ENCODE measurements around the gene SH3GLB1. TPM values are rescaled to one million over a fixed set of nuclear protein-coding genes. Genes with fewer than 3 reads are reported as not detected.
"Not testable (repeated sequence)": the region's sequence is repeated elsewhere in the genome, so short reads cannot be mapped to it uniquely, and the experiment has no call there.

SH3GLB1 gene
- total RNA-seq: 65.3 and 66.3 TPM in 2 replicates

DNA sequence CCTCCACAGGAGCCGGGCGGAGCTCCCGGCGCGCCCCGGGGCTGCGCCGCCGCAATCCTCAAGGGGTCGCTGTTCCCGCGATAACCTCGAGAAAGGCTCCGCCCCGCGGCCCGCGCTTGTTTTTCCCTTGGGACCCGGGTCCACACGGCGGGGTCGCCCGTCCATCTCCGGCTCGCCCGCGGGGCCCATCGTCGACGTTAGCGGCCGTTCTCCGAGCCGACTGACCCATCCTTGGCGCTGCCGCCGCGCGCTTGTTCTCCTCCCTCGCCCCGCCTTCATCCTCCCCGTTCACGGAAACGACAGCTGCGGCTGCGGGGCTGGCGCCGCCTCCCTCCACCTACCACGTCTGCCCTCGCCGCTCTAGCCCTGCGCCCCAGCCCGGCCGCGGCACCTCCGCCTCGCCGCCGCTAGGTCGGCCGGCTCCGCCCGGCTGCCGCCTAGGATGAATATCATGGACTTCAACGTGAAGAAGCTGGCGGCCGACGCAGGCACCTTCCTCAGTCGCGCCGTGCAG lies at the start of gene SH3GLB1:
Gene SH3GLB1, plus strand, starts transcription at position 119 of the 514 bp plus-strand sequence. Its CDS starts 324 bp downstream, at position 443.
- intact Hi-C loops (cut with micrococcal nuclease): loop anchor here (1.0 to 10.0 kb wide), 9 partner anchors 36 to 1980 kb away; partner anchors contain the start of genes BCL10, HS2ST1, LMO4 and ODF2L

DNA sequence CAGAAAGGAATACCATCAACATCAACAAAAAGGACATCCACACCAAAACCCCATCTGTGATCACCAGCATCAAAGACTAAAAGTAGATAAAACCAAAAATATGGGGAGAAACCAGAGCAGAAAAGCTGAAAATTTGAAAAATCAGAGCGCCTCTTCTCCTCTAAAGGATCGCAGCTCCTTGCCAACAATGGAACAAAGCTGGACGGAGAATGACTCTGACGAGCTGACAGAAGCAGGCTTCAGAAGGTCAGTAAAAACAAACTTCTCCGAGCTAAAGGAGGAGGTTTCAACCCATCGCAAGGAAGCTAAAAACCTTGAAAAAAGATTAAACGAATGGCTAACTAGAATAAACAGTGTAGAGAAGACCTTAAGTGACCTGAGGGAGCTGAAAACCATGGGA lies 46.0 kb upstream of the SH3GLB1 start:
- intact Hi-C loops (cut with micrococcal nuclease): not testable (repeated sequence)

DNA sequence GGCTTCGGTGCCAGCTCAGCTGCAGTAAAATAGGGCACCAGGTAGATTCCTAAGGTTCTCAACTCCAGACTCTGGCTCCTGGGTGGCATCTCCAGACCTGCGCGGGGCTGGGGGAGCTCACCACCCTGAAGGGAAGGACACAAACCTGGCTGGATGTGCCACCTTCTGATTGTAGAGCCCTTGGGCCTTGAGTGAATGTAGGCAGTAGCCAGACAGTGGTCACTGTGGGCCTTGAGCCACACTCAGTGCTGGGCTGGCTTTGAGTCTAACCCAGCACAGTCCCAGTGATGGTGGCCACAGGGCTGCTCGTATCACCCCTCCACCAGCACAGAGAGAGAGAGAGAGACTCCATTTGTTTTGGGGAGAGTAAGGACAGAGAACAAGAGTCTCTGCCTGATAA lies 38.0 kb upstream of the SH3GLB1 start:
- intact Hi-C loops (cut with micrococcal nuclease): no loop called here

DNA sequence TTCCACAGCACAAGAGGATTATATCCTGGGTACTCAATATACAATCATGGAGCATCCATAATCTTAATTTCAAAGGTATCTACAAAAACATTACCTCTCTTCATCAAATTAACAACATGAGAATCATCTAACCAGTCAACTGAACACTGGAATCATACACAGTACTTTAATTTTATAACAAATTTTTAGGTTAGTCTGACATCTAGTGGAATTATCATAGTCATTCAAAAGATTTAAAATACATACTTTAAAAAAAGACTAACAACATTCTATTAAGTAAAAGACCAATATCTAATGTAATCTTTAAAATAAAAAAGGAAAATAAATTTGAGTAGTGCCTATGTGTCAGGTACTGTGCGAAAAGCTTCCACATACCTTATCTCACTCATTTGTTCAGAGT lies 16.8 kb upstream of the SH3GLB1 start:
- intact Hi-C loops (cut with micrococcal nuclease): no loop called here

DNA sequence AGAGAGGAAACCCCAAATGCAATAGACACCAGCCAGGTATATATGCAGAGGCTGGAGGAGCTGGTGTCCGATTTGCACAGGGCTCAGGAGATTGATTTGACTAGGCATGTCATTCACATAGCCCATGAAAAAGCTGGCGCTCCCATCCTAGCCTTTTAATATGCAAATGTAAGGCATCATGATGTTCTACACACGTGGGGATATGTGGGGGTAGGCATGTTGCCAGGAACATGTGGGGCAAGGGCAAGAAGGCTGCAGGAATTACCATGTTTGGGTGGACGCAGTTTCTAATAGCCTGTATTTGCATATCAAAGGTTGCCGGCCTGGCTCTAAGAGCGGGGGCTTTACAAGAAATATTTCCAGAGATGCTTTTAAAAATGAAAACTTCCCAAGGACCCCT lies 11.7 kb upstream of the SH3GLB1 start:
- intact Hi-C loops (cut with micrococcal nuclease): no loop called here

DNA sequence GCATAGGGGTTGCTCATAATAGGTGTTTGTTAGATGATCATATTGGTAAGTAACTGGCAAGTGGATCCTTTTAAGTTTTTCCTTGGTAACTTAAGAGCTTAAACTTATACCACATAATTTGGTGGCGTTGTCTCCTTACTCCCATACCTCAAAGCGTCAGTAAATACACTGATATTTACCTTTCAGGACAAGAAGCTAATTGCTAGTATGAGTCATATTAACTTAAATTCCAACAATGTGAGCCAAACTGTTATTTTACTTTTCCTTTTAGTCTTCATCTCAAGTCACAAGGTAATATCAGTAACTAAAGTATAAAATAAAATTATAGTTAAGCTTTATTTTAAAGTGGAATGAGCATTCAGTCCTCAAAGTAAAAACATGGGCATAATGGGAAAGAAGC lies 9.0 kb upstream of the SH3GLB1 start:
- intact Hi-C loops (cut with micrococcal nuclease): no loop called here

DNA sequence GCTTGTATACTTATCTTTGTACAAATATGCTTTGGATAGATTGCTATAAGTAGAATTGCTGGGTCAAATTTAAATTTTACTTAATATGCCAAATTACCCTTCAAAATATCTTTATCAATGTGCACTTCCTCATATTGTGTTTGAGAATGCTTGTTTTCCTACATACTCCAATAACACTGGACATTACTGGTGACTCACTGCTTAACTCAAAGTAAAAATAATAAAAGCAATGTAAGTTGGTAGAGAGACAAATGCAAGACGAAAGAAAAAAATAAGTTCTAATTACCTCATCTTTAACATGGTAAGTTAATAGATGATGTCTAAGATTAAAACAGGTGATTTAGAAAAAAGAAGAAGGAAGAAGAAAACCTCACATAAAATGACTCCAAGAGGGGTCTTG lies 7.9 kb upstream of the SH3GLB1 start:
- intact Hi-C loops (cut with micrococcal nuclease): no loop called here

DNA sequence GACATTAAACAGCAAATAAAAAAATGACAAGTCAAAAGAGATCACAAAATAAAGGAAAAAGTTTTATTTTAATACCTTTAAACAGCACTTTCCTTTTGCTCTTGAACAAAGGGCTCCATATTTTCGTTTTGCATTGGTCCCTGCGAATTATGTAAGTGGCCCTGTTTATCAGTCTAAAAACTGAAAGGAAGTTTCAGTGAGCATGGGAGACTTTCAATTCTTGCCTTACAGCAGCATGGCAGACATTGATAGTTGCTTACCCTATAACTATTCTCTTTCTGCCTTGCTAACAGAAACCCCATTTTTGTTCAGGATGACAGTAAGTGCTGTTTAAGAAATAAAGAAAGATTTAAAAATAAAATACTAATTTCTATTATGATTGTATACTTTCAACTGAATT lies 5.2 kb upstream of the SH3GLB1 start:
- intact Hi-C loops (cut with micrococcal nuclease): no loop called here

DNA sequence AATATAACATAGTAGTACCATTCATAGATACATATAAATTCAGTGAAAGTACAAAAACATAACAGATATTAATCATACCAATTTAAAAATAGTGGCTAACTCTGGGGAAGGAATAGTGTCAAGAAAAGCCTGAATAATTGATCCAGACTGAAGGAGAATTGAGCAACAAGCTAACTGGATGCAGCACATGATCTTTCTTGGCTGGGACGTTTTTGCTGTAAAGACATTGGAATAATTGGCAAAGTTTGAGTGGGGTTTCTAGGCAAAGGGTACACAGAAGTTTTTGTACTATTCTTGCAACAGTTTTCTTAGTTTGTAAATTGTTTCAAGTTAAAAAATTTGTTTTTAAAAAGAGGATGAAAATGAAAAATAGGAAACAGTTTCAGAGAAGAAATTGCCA lies 2.6 kb upstream of the SH3GLB1 start:
- intact Hi-C loops (cut with micrococcal nuclease): loop anchor here (10.0 kb wide), 6 partner anchors 197 to 1983 kb away; partner anchors contain the start of genes BCL10, LMO4 and PKN2

DNA sequence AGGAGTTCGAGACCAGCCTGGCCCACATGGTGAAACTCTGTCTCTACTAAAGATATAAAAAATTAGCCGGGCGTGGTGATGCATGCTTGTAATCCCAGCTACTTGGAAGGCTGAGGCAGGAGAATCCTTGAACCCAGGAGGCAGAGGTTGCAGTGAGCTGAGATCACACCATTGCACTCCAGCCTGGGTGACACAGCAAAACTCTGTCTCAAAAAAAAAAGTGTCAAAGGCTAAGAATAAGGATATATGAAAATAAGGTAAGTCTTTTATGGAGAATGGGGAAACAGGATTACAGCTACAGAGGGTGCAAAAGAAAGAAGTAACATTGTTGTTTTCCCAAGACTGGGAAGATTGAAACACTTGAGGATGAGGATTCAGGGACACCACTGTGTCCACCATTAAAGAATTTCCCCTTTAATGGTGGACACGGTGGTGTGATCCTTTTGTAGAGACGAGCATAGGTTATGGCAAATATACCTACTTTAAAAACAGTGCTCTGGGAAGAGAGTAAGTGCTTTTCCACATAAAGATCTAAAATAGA lies 1.4 kb upstream of the SH3GLB1 start:
- intact Hi-C loops (cut with micrococcal nuclease): loop anchor here (10.0 kb wide), 6 partner anchors 198 to 1982 kb away; partner anchors contain the start of genes BCL10, LMO4 and PKN2

DNA sequence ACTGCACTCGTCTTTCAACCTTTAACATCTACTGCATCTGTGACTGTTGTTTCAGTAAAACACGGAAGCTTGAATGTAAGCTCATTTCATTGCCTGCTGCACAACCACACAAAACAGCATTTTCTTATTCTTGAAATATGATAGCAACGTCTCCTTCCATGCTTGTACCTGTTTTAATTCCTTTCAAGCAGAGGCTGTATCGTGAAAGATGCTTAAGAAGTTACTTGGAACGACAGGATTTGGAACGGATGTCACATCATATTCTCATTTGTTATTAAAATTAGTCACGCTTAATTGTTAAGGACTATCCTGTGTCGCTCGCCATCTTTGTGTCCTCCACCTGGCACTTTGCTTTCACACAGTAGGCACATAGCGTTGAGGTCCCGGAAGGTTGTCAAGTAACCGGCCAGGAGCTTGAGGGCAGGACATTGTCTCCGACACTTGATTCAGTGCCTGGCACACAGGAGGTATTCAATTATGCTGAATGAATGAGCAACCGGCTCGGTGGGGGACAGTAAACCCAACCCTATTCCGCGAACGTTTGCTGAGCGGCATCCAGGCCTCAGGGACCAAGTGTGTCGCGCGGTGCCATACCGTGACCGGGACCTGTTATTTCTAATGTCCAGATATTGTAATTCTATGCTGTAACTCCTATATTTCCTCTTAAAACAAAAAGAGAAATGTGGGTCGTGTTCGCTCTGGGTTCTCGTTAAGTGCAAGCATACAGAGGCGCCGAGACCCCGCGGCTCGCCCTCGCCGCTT lies 499 bp upstream of the SH3GLB1 start:
- intact Hi-C loops (cut with micrococcal nuclease): loop anchor here (1.0 to 10.0 kb wide), 9 partner anchors 36 to 1981 kb away; partner anchors contain the start of genes BCL10, HS2ST1, LMO4 and ODF2L

DNA sequence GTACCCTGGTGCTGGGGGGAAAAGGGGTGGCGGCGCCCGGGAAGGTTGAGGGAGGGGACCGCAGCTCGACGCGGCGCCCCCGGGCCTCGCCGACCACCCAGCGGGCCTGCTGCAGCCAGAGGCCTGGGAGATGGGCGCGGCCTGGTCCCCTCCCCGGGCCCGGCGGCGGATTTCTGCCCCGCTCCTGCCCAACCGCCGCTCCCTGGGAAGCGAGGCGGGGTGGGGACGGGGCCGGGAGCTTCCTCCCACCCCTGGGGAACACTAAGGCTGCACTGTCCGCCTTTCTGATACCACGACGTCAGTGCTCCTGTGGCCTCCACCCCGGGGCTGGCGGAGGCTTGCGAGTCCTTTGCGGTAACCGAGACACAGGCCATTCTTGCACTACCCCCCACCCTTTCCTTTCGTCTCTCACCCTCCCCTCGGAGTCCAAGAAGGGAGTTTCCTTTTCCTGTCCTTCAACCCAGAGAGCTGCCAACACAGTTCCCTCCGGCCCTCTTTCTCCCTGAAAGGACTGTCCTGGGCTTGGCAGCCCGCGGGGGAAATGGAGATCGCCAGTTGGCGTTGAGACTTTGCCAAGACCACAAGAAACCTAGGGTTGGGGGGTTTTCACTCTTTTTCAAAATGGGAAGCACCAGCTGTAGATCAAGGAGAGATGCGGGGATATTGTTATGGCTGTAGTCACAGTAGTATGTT lies 742 bp downstream of the SH3GLB1 start:
- intact Hi-C loops (cut with micrococcal nuclease): loop anchor here (1.0 to 10.0 kb wide), 10 partner anchors 9 to 1980 kb away; partner anchors contain the start of genes BCL10, HS2ST1, LMO4 and ODF2L

DNA sequence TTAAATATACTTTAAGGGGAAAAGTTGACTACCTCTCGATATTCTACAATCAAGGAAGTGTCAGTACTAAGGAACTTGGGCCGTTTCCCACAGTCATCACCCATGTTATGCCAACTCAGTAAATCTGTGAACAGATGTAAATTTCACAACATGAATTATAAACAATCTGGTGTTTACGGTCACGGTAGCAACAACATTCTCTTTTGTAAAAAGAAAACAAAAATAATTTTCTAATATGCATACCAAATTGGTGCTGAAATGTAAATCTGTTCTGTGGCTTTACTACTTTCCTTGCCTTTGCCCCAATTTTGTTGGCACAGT lies 1.2 kb downstream of the SH3GLB1 start:
- intact Hi-C loops (cut with micrococcal nuclease): loop anchor here (1.0 to 10.0 kb wide), 7 partner anchors 9 to 1979 kb away; partner anchors contain the start of genes BCL10, LMO4 and PKN2

DNA sequence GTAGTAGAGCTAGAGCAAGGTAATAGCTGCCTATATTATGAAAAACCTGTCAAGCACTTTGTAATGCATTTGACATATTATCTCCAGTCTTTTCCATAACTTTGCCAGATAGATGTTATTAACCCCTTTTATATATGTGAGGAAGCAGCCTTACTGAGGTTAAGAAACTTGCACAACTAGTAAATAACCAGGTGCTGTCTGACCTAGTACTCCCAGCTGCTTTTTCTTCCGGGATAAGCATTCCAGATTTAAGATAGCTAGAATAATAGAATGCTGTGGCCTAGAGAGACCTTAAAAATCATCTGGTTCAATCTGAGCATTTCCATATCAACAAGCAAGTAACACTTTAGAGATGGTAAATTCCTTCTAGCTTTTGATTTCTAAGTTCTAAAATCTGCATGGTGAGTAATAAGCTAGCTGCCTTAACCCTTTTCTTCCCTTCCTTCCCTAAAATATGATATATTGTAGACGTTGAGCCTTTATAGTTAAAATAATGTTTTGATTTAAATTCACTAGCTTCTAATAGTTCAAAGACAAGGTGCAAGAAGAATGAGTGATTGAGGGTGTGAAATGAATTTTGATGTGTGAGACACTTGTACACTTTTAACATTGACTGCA lies 1.8 kb downstream of the SH3GLB1 start:
- intact Hi-C loops (cut with micrococcal nuclease): loop anchor here (10.0 kb wide), 6 partner anchors 201 to 1979 kb away; partner anchors contain the start of genes BCL10, LMO4 and PKN2

DNA sequence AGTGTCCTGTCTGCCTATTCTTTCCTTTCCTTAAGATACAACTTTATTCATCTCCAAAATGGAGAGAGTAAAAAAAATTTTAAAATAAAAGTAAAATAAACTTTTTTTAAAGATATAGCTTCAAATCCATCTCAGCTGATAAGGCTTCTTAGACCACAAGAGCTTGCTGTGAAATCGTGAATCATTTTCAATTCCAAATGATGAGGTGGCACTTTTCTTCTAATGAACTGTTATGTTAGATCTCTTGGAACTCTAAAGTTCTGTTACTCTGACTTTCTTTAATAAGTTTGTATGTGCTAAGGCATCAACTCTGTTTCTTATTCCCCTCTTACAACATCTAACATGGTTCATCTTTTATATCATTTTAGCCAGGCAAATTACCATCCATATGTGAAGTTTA lies 4.5 kb downstream of the SH3GLB1 start:
- intact Hi-C loops (cut with micrococcal nuclease): loop anchor here (10.0 kb wide), 6 partner anchors 204 to 1976 kb away; partner anchors contain the start of genes BCL10, LMO4 and PKN2

DNA sequence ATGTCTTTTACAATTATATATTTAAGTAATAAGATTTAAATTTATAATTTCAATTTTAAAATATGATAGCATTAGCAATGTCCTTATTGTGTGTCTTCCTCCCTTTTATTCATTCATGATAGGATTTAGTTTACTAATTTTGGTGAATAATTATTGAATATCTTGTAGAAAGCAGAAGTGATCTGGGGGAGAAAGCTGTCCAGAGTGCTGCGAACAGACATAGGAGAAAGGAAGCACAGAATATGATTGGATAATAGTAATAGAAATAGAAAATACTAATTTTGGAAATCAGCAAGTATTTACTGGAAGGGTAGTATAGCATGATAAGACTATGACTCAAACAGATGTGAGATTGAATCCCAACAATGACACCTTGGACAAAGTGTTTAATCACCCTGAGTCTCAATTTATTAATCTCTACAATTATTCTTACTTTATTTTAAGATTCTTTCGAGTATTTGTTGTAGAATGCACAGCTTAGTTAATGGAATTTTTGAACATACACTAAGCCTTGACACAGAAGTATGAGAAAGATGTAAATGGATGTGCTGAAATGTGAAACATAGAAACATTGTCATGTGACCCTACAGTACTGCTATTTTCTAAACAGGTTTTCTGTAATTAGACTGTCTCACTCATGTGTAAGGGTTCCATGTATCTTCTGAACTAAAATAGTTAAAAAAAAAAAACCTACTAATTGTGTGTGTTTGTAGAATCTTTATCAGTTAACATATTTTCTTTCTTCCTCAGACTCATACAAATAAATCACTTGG lies 7.9 kb downstream of the SH3GLB1 start:
- intact Hi-C loops (cut with micrococcal nuclease): no loop called here

DNA sequence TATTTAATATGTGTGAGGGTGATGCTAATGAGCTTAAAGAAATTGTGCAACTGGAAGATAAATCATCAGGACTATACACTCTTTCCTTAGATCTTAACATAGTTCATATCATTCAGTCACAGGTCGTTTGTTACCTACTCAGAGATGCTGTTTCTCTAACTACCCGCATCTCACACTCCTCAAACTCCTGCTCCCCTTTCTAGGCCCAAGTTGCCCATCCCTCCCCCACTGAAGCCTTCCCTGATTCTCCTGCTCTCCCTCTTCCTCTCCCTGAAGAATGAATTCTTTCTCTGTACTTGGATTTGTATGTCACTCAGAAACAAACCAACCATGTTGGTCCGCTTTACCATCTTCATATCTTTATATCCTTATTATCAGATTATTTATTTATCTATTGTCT lies 9.1 kb downstream of the SH3GLB1 start:
- intact Hi-C loops (cut with micrococcal nuclease): no loop called here

DNA sequence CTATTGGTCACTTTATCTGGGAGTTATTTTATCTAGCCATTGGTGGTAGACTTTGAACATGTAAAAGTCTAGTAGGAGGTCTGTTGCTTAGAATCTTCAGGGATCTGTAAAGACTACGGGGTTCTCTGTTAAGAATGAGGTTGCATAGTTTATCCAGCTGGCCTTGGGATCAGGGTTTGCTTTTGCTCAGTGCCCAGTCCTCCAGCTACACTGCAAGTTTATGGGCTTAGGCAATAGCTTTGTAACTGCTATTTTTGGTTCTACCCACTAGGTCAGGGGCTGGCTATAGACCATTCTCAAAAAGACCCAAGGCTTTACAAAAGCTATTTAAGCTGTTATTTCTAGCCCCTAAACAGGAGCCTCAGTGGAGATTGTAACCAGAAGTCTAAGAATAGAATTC lies 9.8 kb downstream of the SH3GLB1 start:
- intact Hi-C loops (cut with micrococcal nuclease): loop anchor here (1.0 kb wide), 1 partner anchor 9 kb away; no protein-coding TSS in a partner anchor

DNA sequence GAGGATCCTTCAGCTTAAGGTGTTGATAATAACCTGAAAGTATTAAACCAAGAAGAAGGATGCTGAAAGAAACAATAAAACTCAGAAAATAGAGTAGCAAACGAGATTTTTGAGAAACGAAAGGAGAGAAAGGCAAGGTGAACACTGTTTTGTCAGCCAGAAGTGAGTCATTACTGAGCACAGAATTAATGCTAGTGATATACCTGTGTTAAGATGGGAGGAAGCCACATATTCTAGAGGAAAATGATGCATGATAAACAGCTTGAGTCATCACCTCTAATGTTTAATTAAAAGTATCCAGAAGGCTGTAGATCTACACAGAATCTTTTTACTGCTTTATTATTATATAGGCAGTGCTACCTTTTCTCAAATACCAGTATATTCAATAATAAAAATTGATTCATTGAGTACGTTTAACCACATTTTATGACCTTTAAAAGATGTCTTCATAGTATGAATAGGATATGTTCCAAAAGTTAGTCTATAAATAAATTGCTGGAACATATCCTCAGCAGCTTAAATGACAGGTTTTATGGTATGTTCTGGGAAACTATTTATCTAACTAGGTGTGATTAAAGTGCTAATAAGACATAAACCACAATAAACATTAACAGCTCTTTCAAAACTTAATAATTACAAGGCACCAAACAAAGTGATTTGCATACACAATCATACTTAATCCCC lies 10.3 kb downstream of the SH3GLB1 start:
- intact Hi-C loops (cut with micrococcal nuclease): loop anchor here (1.0 kb wide), 1 partner anchor 9 kb away; no protein-coding TSS in a partner anchor

DNA sequence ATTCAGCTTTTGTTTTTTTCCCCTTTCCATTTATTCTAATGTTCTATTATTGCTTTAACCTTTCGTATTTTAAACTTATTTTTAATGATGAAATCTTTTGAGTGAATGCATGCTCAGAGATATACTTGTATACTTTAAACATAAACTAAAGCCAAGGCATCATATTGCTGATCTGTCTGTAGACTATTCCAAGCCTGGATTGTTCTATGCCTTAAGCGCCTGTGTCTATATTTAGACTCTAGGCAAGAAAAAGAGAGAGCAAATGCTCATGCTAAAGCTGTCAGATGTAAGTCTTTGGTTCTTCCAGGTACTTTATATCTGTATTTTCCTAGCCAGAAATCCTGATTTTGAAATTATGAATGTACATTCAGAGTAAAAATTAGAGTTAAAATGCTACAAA lies 14.4 kb downstream of the SH3GLB1 start:
- intact Hi-C loops (cut with micrococcal nuclease): no loop called here

All from T-helper 2 cell treated with Interferon-gamma antibody and Interleukin-4, amounts not matched to agents 100 ng/mL and 5 ng/mL, for 36 hours (primary cell).